Neuronal stem cell (in vitro differentiated cells): ENCODE results near the gene P3H2.

Experiments
- DNase-seq: peaks from one replicate; pipeline ENCODE4 v3.0.0-alpha.2; 2013; ENCODE audit warnings: low spot score
- H2AFZ ChIP-seq: one replicate; pipeline ENCODE4 v1.6.1; 2013; ENCODE audit warnings: mild to moderate bottlenecking, low read length, inconsistent platforms
- H2AK5ac ChIP-seq: 2 replicates; pipeline ENCODE4 v1.6.1; 2013; ENCODE audit warnings: low read depth, mild to moderate bottlenecking, inconsistent platforms, low read length, moderate library complexity, mixed read lengths
- H2BK120ac ChIP-seq: 2 replicates; pipeline ENCODE4 v1.6.1; 2013; ENCODE audit warnings: low read depth, mild to moderate bottlenecking, inconsistent platforms, low read length, moderate library complexity, mixed read lengths
- H2BK12ac ChIP-seq: one replicate; pipeline ENCODE4 v1.6.1; 2013; ENCODE audit warnings: low read length, inconsistent platforms
- H2BK15ac ChIP-seq: 2 replicates; pipeline ENCODE4 v1.6.1; 2013; ENCODE audit warnings: mild to moderate bottlenecking, low read length, inconsistent platforms, mixed read lengths
- H2BK5ac ChIP-seq: one replicate; pipeline ENCODE4 v1.6.1; 2013; ENCODE audit warnings: inconsistent platforms, mild to moderate bottlenecking, low read length, moderate library complexity
- H3K14ac ChIP-seq: one replicate; pipeline ENCODE4 v1.6.1; 2013; ENCODE audit warnings: low read length, inconsistent platforms
- H3K18ac ChIP-seq: 2 replicates; pipeline ENCODE4 v1.6.1; 2013; ENCODE audit warnings: low read length, inconsistent platforms
- H3K23ac ChIP-seq: 2 replicates; pipeline ENCODE4 v1.6.1; 2013; ENCODE audit warnings: low read depth, mild to moderate bottlenecking, mixed read lengths, low read length, inconsistent platforms; ENCODE audit not compliant: poor library complexity
- H3K27ac ChIP-seq: replicated peaks from 3 replicates; pipeline ENCODE4 v1.5.1; 2013; ENCODE audit warnings: low read length, inconsistent platforms
- H3K27me3 ChIP-seq, 3 experiments: 2 replicates each; pipeline ENCODE4 v1.6.1; 2013; ENCODE audit warnings: low read length in 3 of 3, mild to moderate bottlenecking in 2 of 3, inconsistent platforms in 1 of 3, low read depth in 1 of 3, mixed read lengths in 1 of 3, moderate library complexity in 1 of 3; ENCODE audit not compliant: control insufficient read depth in 3 of 3, insufficient read depth in 3 of 3
- H3K36me3 ChIP-seq, 2 donors: replicated peaks in 1 of 2; 2 replicates each; pipeline ENCODE4 v1.6.1; 2013; ENCODE audit warnings: low read length in 2 of 2; ENCODE audit not compliant: control insufficient read depth in 2 of 2, insufficient read depth in 2 of 2
- H3K4ac ChIP-seq: 2 replicates; pipeline ENCODE4 v1.6.1; 2013; ENCODE audit warnings: inconsistent platforms, mild to moderate bottlenecking, low read length, moderate library complexity
- H3K4me1 ChIP-seq, 2 donors: 1 replicate in 1 of 2; 2 replicates in 1 of 2; pipeline ENCODE4 v1.6.1; 2013; ENCODE audit warnings: low read length in 2 of 2, low read depth in 1 of 2; ENCODE audit not compliant: control insufficient read depth in 2 of 2, insufficient read depth in 1 of 2
- H3K4me2 ChIP-seq: one replicate; pipeline ENCODE4 v1.6.1; 2013; ENCODE audit warnings: mild to moderate bottlenecking, low read length, inconsistent platforms; ENCODE audit not compliant: insufficient read depth, poor library complexity, severe bottlenecking
- H3K4me3 ChIP-seq, 2 donors: 2 replicates each; pipeline ENCODE4 v1.5.1; 2013; ENCODE audit warnings: low read length in 2 of 2, mild to moderate bottlenecking in 2 of 2, inconsistent platforms in 1 of 2, moderate library complexity in 1 of 2
- H3K79me1 ChIP-seq: one replicate; pipeline ENCODE4 v1.6.1; 2013; ENCODE audit warnings: low read depth, mild to moderate bottlenecking, inconsistent platforms, low read length, moderate library complexity
- H3K9ac ChIP-seq: one replicate; pipeline ENCODE4 v1.6.1; 2013; ENCODE audit warnings: mild to moderate bottlenecking, low read depth, low read length, inconsistent platforms; ENCODE audit not compliant: poor library complexity
- H3K9me3 ChIP-seq, 2 donors: replicated peaks in 1 of 2; 2 replicates each; pipeline versions ENCODE3 to v1.6.1; 2013; ENCODE audit warnings: low read length in 2 of 2, mild to moderate bottlenecking in 2 of 2, inconsistent platforms in 1 of 2, low read depth in 1 of 2, mixed read lengths in 1 of 2, moderate library complexity in 1 of 2; ENCODE audit not compliant: control insufficient read depth in 2 of 2, insufficient read depth in 1 of 2
- H4K8ac ChIP-seq: one replicate; pipeline ENCODE4 v1.6.1; 2013; ENCODE audit warnings: low read depth, mild to moderate bottlenecking, inconsistent platforms, low read length, moderate library complexity
- H4K91ac ChIP-seq: one replicate; pipeline ENCODE4 v1.6.1; 2013; ENCODE audit warnings: low read length, low read depth, mild to moderate bottlenecking, inconsistent platforms; ENCODE audit not compliant: poor library complexity
- WGBS, 2 donors: extraction: QIAGEN DNeasy Blood & Tissue Kit; methylation state at CpG; one replicate each; pipeline ENCODE4 v1.1.7; 2013; ENCODE audit warnings: missing lambda C conversion rate in 2 of 2, mixed read lengths in 1 of 2; ENCODE audit not compliant: insufficient read length in 2 of 2, insufficient replicate concordance in 1 of 2; ENCODE audit errors: extremely low coverage in 2 of 2; 5-methylcytosine and 5-hydroxymethylcytosine counted together

The P3H2 gene

DNA sequence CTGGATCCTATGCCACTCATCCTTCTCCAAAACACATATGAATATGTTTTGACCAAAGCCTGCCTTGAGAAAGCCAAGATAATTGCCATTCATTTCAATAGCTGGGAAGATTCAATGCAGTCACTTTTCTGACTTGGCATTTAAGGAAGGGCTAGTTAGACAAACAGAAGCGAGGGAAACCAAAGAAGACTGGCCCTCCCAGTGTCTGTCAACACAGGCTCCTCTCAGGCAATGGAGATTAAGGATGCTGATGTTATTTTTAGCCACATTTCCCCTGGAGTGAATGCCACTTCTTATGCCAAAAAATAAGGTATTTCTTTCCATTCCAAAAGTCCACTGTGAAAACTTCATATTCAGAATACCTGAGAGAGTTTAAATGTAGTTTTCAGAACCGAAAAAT, 101.7 kb downstream of the P3H2 start:
- Histone ChIP-seq H3K14ac (no peak overlapping the region), H3K27ac (no peak overlapping the region), H3K4me3 (no peak overlapping the region), H3K4me1 (peaks cover 0 to 6% of the 10 kb centered on the region in 2 donors), H3K23ac (no peak overlapping the region), H2BK5ac (no peak overlapping the region), H3K9me3 (no peaks in the 10 kb centered on the region), H4K91ac (no peak overlapping the region), H3K4me2 (no peak overlapping the region), H2AFZ (no peak overlapping the region), H3K4ac (no peak overlapping the region), H2AK5ac (no peak overlapping the region), H3K79me1 (peaks cover 1% of the 10 kb centered on the region), H4K8ac (no peak overlapping the region), H3K36me3 (no peaks in the 10 kb centered on the region), H3K18ac (no peak overlapping the region), H2BK15ac (no peak overlapping the region), H2BK12ac (no peak overlapping the region), H3K9ac (no peak overlapping the region), H2BK120ac (no peak overlapping the region), H3K27me3 (no peaks in the 10 kb centered on the region)
- WGBS, 2 donors = no CpG with 5 or more reads among the region's 2 CpGs
- DNase-seq = no peak

DNA sequence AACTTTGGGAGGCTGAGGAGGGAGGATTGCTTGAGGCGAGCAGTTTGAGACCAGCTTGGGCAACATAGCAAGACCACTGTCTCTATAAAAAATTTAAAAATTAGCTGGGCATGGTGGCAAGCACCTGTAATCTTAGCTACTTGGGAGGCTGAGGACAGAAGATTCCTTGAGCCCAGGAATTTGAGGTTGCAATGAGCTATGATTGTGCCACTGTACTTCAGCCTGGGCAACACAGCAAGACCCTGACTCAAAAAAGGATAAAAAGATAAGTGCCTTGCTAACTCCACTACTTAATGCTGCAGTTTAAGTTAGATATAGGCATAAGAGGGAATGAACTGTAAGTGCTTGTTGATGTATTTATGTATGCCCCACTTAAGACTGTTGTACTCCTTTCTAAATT, 102.2 kb downstream of the P3H2 start:
- WGBS, 2 donors = no CpG with 5 or more reads among the region's 1 CpG
- H3K4ac ChIP-seq = no peak overlapping the region
- H3K79me1 ChIP-seq = peaks cover 1% of the 10 kb centered on the region
- no peaks in the 10 kb centered on the region for H3K27me3 ChIP-seq
- peaks cover 2 to 6% of the 10 kb centered on the region in 2 donors for H3K4me1 ChIP-seq
- H2BK12ac ChIP-seq = no peak overlapping the region
- DNase-seq = no peak
- H3K4me2 ChIP-seq = no peak overlapping the region
- H3K9ac ChIP-seq = no peak overlapping the region
- H3K9me3 ChIP-seq = no peaks in the 10 kb centered on the region
- no peak overlapping the region for H2AK5ac ChIP-seq
- H2BK120ac ChIP-seq = no peak overlapping the region
- no peak overlapping the region for H2BK5ac ChIP-seq
- no peak overlapping the region for H2AFZ ChIP-seq
- no peak overlapping the region for H4K91ac ChIP-seq
- H3K4me3 ChIP-seq = no peak overlapping the region
- no peak overlapping the region for H3K14ac ChIP-seq
- H3K36me3 ChIP-seq = no peaks in the 10 kb centered on the region
- H4K8ac ChIP-seq = no peak overlapping the region
- no peak overlapping the region for H3K27ac ChIP-seq
- no peak overlapping the region for H3K23ac ChIP-seq
- no peak overlapping the region for H2BK15ac ChIP-seq
- H3K18ac ChIP-seq = no peak overlapping the region

DNA sequence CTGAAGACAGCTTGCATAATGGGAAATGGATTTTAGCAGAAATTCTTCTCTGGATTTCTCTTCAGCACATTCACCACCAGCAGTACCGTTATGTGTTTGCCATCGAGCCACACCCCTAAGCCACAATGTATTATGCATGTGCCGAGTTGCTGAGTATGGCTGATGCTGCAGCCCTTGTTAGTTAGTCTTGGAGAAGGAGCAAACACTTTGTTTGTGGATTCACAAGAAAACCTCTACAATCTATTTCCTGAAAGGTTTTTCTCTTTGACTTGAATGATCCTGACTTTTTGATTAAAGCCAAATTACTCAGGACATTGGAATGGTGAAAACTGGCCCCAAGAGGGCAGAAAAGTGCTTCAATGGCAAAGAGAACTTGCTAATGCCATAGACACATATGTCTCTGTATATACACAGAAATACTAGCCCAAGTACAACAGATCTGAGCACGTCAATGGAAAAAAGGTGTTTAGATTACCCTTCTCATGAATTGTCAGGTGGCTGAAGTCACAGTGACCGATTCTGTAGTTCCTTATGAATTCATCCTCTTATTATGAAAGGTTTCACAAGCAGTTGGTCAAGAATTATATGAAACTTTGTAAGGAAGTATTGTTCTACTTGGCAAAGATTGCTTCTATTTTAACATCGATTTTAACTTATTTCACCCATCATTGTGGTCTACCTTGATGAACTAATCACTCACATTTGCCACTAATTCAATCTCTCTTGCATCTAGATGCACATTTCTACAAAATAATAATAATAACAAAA, 103.0 kb downstream of the P3H2 start:
- H3K36me3 ChIP-seq = no peaks in the 10 kb centered on the region
- no peak overlapping the region for H3K4ac ChIP-seq
- no peak overlapping the region for H3K18ac ChIP-seq
- H3K9ac ChIP-seq = no peak overlapping the region
- H2BK12ac ChIP-seq = no peak overlapping the region
- H2BK120ac ChIP-seq = no peak overlapping the region
- no peaks in the 10 kb centered on the region for H3K9me3 ChIP-seq
- no peak overlapping the region for H2BK15ac ChIP-seq
- no peak overlapping the region for H4K91ac ChIP-seq
- peaks cover 1% of the 10 kb centered on the region for H3K79me1 ChIP-seq
- H3K27ac ChIP-seq = no peak overlapping the region
- H3K14ac ChIP-seq = no peak overlapping the region
- no peak overlapping the region for H2AFZ ChIP-seq
- H2BK5ac ChIP-seq = no peak overlapping the region
- H3K4me2 ChIP-seq = no peak overlapping the region
- peaks cover 2 to 6% of the 10 kb centered on the region in 2 donors for H3K4me1 ChIP-seq
- H3K23ac ChIP-seq = no peak overlapping the region
- no peak overlapping the region for H4K8ac ChIP-seq
- no peak overlapping the region for H3K4me3 ChIP-seq
- no peaks in the 10 kb centered on the region for H3K27me3 ChIP-seq
- no peak for DNase-seq
- no CpG with 5 or more reads among the region's 6 CpGs for WGBS, 2 donors
- H2AK5ac ChIP-seq = no peak overlapping the region

DNA sequence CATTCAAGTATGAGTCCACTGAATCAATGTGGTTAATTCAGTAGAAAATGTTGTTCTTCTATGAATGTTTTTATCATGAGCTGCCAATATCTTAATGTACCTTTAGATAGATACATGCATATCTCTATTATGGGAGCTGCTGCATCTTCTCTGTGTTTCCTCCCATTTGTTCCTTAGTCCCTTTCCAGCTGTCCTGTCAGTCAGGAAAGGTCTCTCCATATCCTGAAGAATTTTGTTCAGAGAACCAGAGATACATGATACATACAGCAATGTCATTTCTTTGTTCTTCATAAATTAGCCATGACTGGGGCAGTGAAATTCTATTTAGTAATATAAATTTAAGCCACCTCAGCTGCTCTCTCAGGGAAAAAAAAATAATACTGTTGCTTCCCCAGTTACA, 103.7 kb downstream of the P3H2 start:
- H4K91ac ChIP-seq = no peak overlapping the region
- H2BK5ac ChIP-seq = no peak overlapping the region
- H3K79me1 ChIP-seq = peaks cover 1% of the 10 kb centered on the region
- H3K18ac ChIP-seq = no peak overlapping the region
- no peak overlapping the region for H3K27ac ChIP-seq
- no peak overlapping the region for H2AFZ ChIP-seq
- H2BK120ac ChIP-seq = no peak overlapping the region
- no peak for DNase-seq
- no peak overlapping the region for H3K4me3 ChIP-seq
- H3K4me2 ChIP-seq = no peak overlapping the region
- no peaks in the 10 kb centered on the region for H3K27me3 ChIP-seq
- no peak overlapping the region for H3K4ac ChIP-seq
- no peaks in the 10 kb centered on the region for H3K9me3 ChIP-seq
- H3K4me1 ChIP-seq = peaks cover 6 to 7% of the 10 kb centered on the region in 2 donors
- H3K36me3 ChIP-seq = no peaks in the 10 kb centered on the region
- no peak overlapping the region for H3K14ac ChIP-seq
- no peak overlapping the region for H4K8ac ChIP-seq
- H2BK12ac ChIP-seq = no peak overlapping the region
- no peak overlapping the region for H2AK5ac ChIP-seq
- no peak overlapping the region for H3K9ac ChIP-seq
- H2BK15ac ChIP-seq = no peak overlapping the region
- no peak overlapping the region for H3K23ac ChIP-seq
